HepG2 (cell line): ENCODE results near the gene XPR1. TPM values are rescaled to one million over a fixed set of nuclear protein-coding genes. Genes with fewer than 3 reads are reported as not detected.

ENCODE experiments used
- ATAC-seq: fragments of 200-7000 bp; cut with Tn5 transposase; 3 replicates; pipeline ENCODE4 v1.9.1; 2020; ENCODE audit warnings: mild to moderate bottlenecking, moderate library complexity
- BruUV-seq: library from RNA; stranded (reverse); fragments of 400-500 nt; replicated peaks from 2 replicates; lab custom pipeline; 2021; lab: Mats Ljungman, UMichigan
- CTCF ChIA-PET: fragments of 300-600 bp; formaldehyde crosslinking; extraction: SDS; loops from one replicate; lab custom pipeline; 2021; ENCODE audit warnings: low total read pairs, inconsistent platforms, low intra/inter-chr PET ratio; lab: Yijun Ruan, JAX
- POLR2A ChIA-PET: fragments of 350-600 bp; sonication (Branson Sonifier 250); formaldehyde crosslinking; loops from one replicate; lab custom pipeline; 2020; ENCODE audit warnings: antibody characterized with exemption, inconsistent platforms; lab: Yijun Ruan, JAX
- DNase-seq: peaks from one replicate; pipeline ENCODE4 v3.0.0-alpha.2; 2015; ENCODE audit warnings: low spot score
- FAIRE-seq: peaks from 3 replicates; lab custom pipeline; 2011; peaks lifted over from hg19 to GRCh38; lab: Jason Lieb, UNC
- H2AFZ ChIP-seq: one replicate; pipeline ENCODE4 v1.6.1; 2011; ENCODE audit warnings: low read length, inconsistent platforms
- H3K27ac ChIP-seq: fragments of 300-600 bp; 3 replicates; pipeline ENCODE4 v1.8.0; 2011; ENCODE audit warnings: mixed run types, mild to moderate bottlenecking, mixed read lengths, low read length, inconsistent platforms; ENCODE audit not compliant: insufficient read depth; ENCODE audit errors: extremely low read length
- H3K27me3 ChIP-seq, 2 experiments: fragments of 200-600 bp in 1 of 2; 2 replicates in 1 of 2; 3 replicates in 1 of 2; pipeline versions ENCODE4 v1.6.0 to v1.8.0; 2011; ENCODE audit warnings: low read length in 2 of 2, mild to moderate bottlenecking in 2 of 2, moderate library complexity in 2 of 2, inconsistent platforms in 1 of 2; ENCODE audit not compliant: insufficient read depth in 2 of 2, control insufficient read depth in 1 of 2
- H3K36me3 ChIP-seq, 2 experiments: fragments of 200-600 bp in 1 of 2; replicated peaks in 1 of 2; 2 replicates in 1 of 2; 3 replicates in 1 of 2; pipeline versions ENCODE4 v1.5.1 to v1.8.0; 2011; ENCODE audit warnings: low read length in 2 of 2, inconsistent platforms in 1 of 2; ENCODE audit not compliant: insufficient read depth in 2 of 2, control insufficient read depth in 1 of 2
- H3K4me1 ChIP-seq: 2 replicates; pipeline ENCODE4 v1.5.1; 2012; ENCODE audit warnings: low read length, inconsistent platforms; ENCODE audit not compliant: insufficient read depth
- H3K4me2 ChIP-seq: 2 replicates; pipeline ENCODE4 v1.6.0; 2011; ENCODE audit warnings: low read depth, low read length, inconsistent platforms
- H3K4me3 ChIP-seq, 3 experiments: fragments of 200-600 bp in 1 of 3; sonication (generic), shearing (Covaris generic) in 1 of 3; replicated peaks in 1 of 3; 2 replicates each; pipeline ENCODE4 v1.5.1; 2011 to 2016; ENCODE audit warnings: low read length in 3 of 3, inconsistent platforms in 2 of 3, low read depth in 2 of 3, mild to moderate bottlenecking in 2 of 3, control low read depth in 1 of 3, mixed read lengths in 1 of 3; ENCODE audit not compliant: insufficient read depth in 1 of 3
- H3K79me2 ChIP-seq: one replicate; pipeline ENCODE4 v1.6.1; 2011; ENCODE audit warnings: low read length, inconsistent platforms; ENCODE audit not compliant: insufficient read depth
- H3K9ac ChIP-seq: 2 replicates; pipeline ENCODE4 v1.6.0; 2011; ENCODE audit warnings: mild to moderate bottlenecking, low read depth, low read length, inconsistent platforms; ENCODE audit not compliant: insufficient read depth
- H3K9me3 ChIP-seq: 2 replicates; pipeline ENCODE4 v1.5.1; 2012; ENCODE audit warnings: mild to moderate bottlenecking, low read length
- H4K20me1 ChIP-seq: 2 replicates; pipeline ENCODE4 v1.6.0; 2011; ENCODE audit warnings: inconsistent platforms, mild to moderate bottlenecking, low read length, moderate library complexity; ENCODE audit not compliant: insufficient read depth
- CBX5 ChIP-seq: sonication (generic); formaldehyde crosslinking; IDR thresholded peaks from 2 replicates; pipeline ENCODE4 v1.4.0; 2020; ENCODE audit warnings: missing genetic modification reagents, borderline replicate concordance
- TBL1XR1 ChIP-seq: fragments of 150-350 bp; IDR thresholded peaks from 2 replicates; pipeline ENCODE4 v1.6.1; 2014; ENCODE audit warnings: borderline replicate concordance, low read length; ENCODE audit not compliant: partially characterized antibody
- ZC3H4 ChIP-seq: sonication (generic); formaldehyde crosslinking; IDR thresholded peaks from 2 replicates; pipeline ENCODE4 v1.4.0; 2020; ENCODE audit warnings: missing genetic modification reagents, borderline replicate concordance
- ZIK1 ChIP-seq: sonication (generic); formaldehyde crosslinking; IDR thresholded peaks from 2 replicates; pipeline ENCODE4 v1.5.0; 2020; ENCODE audit warnings: mild to moderate bottlenecking, low read depth, missing genetic modification reagents, borderline replicate concordance
- ZNF713 ChIP-seq: sonication (generic); formaldehyde crosslinking; IDR thresholded peaks from 2 replicates; pipeline ENCODE4 v1.4.0; 2020; ENCODE audit warnings: mild to moderate bottlenecking, missing genetic modification reagents
- WGBS: methylation state at CpG from one replicate; pipeline ENCODE4 v1.1.6; 2017; ENCODE audit warnings: low lambda C conversion rate; 5-methylcytosine and 5-hydroxymethylcytosine counted together
- in situ Hi-C: cut with HindIII; loops from 2 replicates; pipeline ENCODE4 v1.10.0; 2017; ENCODE audit warnings: low pct_unique_long_range_greater_than_20kb; ENCODE audit not compliant: extremely low pct_ligation_motif_present
- intact Hi-C: fragments of 100-400 bp; cut with micrococcal nuclease; formaldehyde crosslinking; loops from one replicate; pipeline ENCODE4 v1.10.0; 2022; ENCODE audit not compliant: unreplicated experiment
- polyA plus RNA-seq, 8 experiments: library from polyadenylated mRNA; depleted of rRNA in 3 of 8; stranded (reverse) in 7 of 8; unstranded in 1 of 8; fragments of >200 nt; fragmentation: Illumina TruSeq in 4 of 8; extraction: Trizol in 4 of 8; gene quantifications; 2 replicates each; pipeline versions ENCODE4 v1.2.1 to v1.2.3, GENCODE V29; 2011 to 2016; ENCODE audit warnings: low read depth in 4 of 8, missing spikeins in 1 of 8, mixed read lengths in 1 of 8; ENCODE audit not compliant: insufficient read depth in 1 of 8
- total RNA-seq, 5 experiments: library from RNA; depleted of rRNA; stranded (reverse); fragments of >200 nt; fragmentation: Illumina TruSeq; extraction: Trizol; gene quantifications; 2 replicates each; pipeline ENCODE4 v1.2.3, GENCODE V29; 2016; ENCODE audit warnings: low read depth in 1 of 5
- TF ChIP-seq, protein P1 (sequence below): sonication (generic); formaldehyde crosslinking; conservative IDR thresholded peaks from 2 replicates; pipeline ENCODE4 v1.8.1; 2023; ENCODE audit warnings: missing genetic modification reagents
- TF ChIP-seq, protein P2 (sequence below): fragments of 450-650 bp; IDR thresholded peaks from 2 replicates; pipeline ENCODE4 v1.6.1; 2016
- TF ChIP-seq, protein P3 (sequence below): sonication (generic); formaldehyde crosslinking; IDR thresholded peaks from 2 replicates; pipeline ENCODE4 v1.5.1; 2020; ENCODE audit warnings: mild to moderate bottlenecking, missing genetic modification reagents, moderate library complexity
- TF ChIP-seq, protein P4 (sequence below): sonication (generic); formaldehyde crosslinking; IDR thresholded peaks from 2 replicates; pipeline ENCODE4 v1.8.0; 2022; ENCODE audit warnings: low read depth, missing genetic modification reagents
- TF ChIP-seq, protein P5 (sequence below): sonication (generic); formaldehyde crosslinking; IDR thresholded peaks from 2 replicates; pipeline ENCODE4 v1.5.0; 2020; ENCODE audit warnings: missing genetic modification reagents, mild to moderate bottlenecking, borderline replicate concordance
- TF ChIP-seq, protein P6 (sequence below): sonication (generic); formaldehyde crosslinking; IDR thresholded peaks from 2 replicates; pipeline ENCODE4 v1.4.0; 2020; ENCODE audit warnings: missing genetic modification reagents, borderline replicate concordance

Gene XPR1
- total and polyA plus RNA-seq, 2 of the 13 experiments (the other 11 are each of a cell fraction or from before 2014, with no cell fraction given), result 22.3 to 23.6 TPM

DNA sequence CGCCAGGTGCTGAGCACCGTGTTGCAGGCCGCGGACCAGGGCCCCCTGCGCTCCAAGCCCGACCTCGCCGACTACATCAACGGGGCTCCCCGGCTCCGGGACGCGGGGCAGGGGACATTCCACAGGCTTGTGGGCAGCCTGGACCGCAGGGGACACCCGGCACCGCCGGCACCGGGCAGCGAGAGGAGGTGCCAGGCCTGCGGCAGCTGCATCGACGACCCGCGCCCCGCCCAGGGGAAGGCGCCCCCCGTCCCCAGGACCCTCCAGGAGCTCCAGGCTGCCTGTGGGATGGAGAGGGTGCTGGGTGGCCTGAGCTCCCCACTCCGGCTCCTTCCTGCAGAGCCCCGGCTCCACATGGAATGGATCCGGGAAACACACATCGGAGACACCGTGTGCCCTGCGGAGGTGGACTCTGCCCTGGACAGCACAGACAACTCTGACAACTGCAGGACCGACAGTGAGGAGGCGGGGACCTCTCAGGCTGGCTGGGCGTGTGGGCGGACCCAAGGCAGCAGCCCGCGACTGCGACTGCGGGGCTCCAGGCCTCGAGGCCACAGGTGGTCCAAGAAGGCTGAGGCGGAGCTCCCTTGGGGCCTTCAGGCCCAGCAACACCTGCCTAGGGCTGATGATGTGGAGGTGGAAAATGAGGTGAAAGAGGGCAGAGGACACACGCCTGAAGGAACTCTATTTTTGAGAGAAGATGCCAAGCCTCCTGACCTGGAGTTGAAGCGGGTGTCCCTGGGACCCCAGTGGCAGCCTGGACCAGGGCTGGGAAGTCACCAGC is 303.7 kb downstream of the XPR1 start:
- no TSS peak for BruUV-seq
- H3K4me1 ChIP-seq, result peaks cover 25% of the 10 kb centered on the region
- H4K20me1 ChIP-seq, result no peaks in the 10 kb centered on the region
- no peaks in the 10 kb centered on the region for H3K79me2 ChIP-seq
- ATAC-seq (peak; percentile 97), FAIRE-seq (peak; percentile 63), DNase-seq (peak; percentile 67)
- intact Hi-C loops, result no loop called here
- 14% methylated on average over 11 of the region's 45 CpGs for WGBS
- peak overlapping the region; percentile 65 for H3K4me2 ChIP-seq
- peak overlapping the region in 2 of 3 experiments; percentile 12 to 45; a peak in 2 of 6 replicates for H3K4me3 ChIP-seq
- no peak overlapping the region for H2AFZ ChIP-seq
- in situ Hi-C loops, result no loop called here
- ChIA-PET POLR2A (interaction anchor here (1.4 kb wide), 1 partner anchor 10 kb away, joined by 8 read pairs; no protein-coding TSS in a partner anchor), CTCF (no interaction called here)
- no peaks in the 10 kb centered on the region for H3K9me3 ChIP-seq
- no peaks in the 10 kb centered on the region; a peak in 1 of 5 replicates for H3K27me3 ChIP-seq
- H3K9ac ChIP-seq, result no peak overlapping the region
- no peak overlapping the region for H3K27ac ChIP-seq
- H3K36me3 ChIP-seq, result no peaks in the 10 kb centered on the region
- TF ChIP-seq, protein P1, sequence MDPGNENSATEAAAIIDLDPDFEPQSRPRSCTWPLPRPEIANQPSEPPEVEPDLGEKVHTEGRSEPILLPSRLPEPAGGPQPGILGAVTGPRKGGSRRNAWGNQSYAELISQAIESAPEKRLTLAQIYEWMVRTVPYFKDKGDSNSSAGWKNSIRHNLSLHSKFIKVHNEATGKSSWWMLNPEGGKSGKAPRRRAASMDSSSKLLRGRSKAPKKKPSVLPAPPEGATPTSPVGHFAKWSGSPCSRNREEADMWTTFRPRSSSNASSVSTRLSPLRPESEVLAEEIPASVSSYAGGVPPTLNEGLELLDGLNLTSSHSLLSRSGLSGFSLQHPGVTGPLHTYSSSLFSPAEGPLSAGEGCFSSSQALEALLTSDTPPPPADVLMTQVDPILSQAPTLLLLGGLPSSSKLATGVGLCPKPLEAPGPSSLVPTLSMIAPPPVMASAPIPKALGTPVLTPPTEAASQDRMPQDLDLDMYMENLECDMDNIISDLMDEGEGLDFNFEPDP (CRISPR knock-in tag), result no peak
- no peak for TF ChIP-seq CBX5 (CRISPR knock-in tag)
- TF ChIP-seq, protein P2, sequence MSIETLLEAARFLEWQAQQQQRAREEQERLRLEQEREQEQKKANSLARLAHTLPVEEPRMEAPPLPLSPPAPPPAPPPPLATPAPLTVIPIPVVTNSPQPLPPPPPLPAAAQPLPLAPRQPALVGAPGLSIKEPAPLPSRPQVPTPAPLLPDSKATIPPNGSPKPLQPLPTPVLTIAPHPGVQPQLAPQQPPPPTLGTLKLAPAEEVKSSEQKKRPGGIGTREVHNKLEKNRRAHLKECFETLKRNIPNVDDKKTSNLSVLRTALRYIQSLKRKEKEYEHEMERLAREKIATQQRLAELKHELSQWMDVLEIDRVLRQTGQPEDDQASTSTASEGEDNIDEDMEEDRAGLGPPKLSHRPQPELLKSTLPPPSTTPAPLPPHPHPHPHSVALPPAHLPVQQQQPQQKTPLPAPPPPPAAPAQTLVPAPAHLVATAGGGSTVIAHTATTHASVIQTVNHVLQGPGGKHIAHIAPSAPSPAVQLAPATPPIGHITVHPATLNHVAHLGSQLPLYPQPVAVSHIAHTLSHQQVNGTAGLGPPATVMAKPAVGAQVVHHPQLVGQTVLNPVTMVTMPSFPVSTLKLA, result no peak
- 0 out of 2 replicates have a peak, but pooled peaks have one; percentile 34 for TF ChIP-seq ZIK1 (CRISPR knock-in tag)
- TF ChIP-seq ZNF713 (CRISPR knock-in tag), result 0 out of 2 replicates have a peak, but pooled peaks have one; percentile 83
- TF ChIP-seq, protein P3, sequence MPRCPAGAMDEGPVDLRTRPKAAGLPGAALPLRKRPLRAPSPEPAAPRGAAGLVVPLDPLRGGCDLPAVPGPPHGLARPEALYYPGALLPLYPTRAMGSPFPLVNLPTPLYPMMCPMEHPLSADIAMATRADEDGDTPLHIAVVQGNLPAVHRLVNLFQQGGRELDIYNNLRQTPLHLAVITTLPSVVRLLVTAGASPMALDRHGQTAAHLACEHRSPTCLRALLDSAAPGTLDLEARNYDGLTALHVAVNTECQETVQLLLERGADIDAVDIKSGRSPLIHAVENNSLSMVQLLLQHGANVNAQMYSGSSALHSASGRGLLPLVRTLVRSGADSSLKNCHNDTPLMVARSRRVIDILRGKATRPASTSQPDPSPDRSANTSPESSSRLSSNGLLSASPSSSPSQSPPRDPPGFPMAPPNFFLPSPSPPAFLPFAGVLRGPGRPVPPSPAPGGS (CRISPR knock-in tag), result no peak
- TF ChIP-seq, protein P4, sequence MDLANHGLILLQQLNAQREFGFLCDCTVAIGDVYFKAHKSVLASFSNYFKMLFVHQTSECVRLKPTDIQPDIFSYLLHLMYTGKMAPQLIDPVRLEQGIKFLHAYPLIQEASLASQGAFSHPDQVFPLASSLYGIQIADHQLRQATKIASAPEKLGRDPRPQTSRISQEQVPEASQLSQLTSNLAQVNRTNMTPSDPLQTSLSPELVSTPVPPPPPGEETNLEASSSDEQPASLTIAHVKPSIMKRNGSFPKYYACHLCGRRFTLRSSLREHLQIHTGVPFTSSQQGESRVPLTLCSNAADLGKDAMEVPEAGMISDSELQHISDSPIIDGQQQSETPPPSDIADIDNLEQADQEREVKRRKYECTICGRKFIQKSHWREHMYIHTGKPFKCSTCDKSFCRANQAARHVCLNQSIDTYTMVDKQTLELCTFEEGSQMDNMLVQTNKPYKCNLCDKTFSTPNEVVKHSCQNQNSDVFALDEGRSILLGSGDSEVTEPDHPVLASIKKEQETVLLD, result 0 out of 2 replicates have a peak, but pooled peaks have one; percentile 55
- TF ChIP-seq TBL1XR1, result no peak
- TF ChIP-seq, protein P5, sequence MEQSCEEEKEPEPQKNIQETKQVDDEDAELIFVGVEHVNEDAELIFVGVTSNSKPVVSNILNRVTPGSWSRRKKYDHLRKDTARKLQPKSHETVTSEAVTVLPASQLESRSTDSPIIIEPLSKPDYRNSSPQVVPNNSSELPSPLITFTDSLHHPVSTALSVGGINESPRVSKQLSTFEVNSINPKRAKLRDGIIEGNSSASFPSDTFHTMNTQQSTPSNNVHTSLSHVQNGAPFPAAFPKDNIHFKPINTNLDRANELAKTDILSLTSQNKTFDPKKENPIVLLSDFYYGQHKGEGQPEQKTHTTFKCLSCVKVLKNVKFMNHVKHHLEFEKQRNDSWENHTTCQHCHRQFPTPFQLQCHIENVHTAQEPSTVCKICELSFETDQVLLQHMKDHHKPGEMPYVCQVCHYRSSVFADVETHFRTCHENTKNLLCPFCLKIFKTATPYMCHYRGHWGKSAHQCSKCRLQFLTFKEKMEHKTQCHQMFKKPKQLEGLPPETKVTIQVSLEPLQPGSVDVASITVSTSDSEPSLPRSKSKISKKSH, result peak; percentile 46; the same call in 1 of the 2 replicates
- TF ChIP-seq, protein P6, sequence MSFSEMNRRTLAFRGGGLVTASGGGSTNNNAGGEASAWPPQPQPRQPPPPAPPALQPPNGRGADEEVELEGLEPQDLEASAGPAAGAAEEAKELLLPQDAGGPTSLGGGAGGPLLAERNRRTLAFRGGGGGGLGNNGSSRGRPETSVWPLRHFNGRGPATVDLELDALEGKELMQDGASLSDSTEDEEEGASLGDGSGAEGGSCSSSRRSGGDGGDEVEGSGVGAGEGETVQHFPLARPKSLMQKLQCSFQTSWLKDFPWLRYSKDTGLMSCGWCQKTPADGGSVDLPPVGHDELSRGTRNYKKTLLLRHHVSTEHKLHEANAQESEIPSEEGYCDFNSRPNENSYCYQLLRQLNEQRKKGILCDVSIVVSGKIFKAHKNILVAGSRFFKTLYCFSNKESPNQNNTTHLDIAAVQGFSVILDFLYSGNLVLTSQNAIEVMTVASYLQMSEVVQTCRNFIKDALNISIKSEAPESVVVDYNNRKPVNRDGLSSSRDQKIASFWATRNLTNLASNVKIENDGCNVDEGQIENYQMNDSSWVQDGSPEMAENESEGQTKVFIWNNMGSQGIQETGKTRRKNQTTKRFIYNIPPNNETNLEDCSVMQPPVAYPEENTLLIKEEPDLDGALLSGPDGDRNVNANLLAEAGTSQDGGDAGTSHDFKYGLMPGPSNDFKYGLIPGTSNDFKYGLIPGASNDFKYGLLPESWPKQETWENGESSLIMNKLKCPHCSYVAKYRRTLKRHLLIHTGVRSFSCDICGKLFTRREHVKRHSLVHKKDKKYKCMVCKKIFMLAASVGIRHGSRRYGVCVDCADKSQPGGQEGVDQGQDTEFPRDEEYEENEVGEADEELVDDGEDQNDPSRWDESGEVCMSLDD, result no peak
- TF ChIP-seq ZC3H4 (CRISPR knock-in tag), result no peak
